Loucy (cell line): Measurements from ENCODE around the gene PLXDC1.
A peak's percentile ranks its signal among the peaks of the same experiment; 100 is the strongest.
"Not testable (repeated sequence)": the region's sequence is repeated elsewhere in the genome, so short reads cannot be mapped to it uniquely, and the experiment has no call there.

Experiments used
- H2AFZ ChIP-seq: fragments of 200-600 bp; sonication (generic); 2 replicates; pipeline ENCODE4 v1.6.0; 2016; ENCODE audit warnings: antibody characterized with exemption, mild to moderate bottlenecking, low read length, moderate library complexity
- H3F3A ChIP-seq: fragments of 200-600 bp; 2 replicates; pipeline ENCODE4 v1.6.0; 2016; ENCODE audit warnings: antibody characterized with exemption, low read depth, mild to moderate bottlenecking
- H3K27me3 ChIP-seq: fragments of 200-600 bp; sonication (generic); 2 replicates; pipeline ENCODE4 v1.6.1; 2014; ENCODE audit warnings: low read length, mild to moderate bottlenecking; ENCODE audit not compliant: insufficient read depth, poor library complexity, severe bottlenecking
- H3K36me3 ChIP-seq: fragments of 200-600 bp; sonication (generic); 2 replicates; pipeline ENCODE4 v1.6.1; 2016; ENCODE audit warnings: low read length; ENCODE audit not compliant: insufficient read depth
- H3K4me1 ChIP-seq: fragments of 200-600 bp; sonication (generic); 2 replicates; pipeline ENCODE4 v1.5.1; 2014; ENCODE audit warnings: low read length, mild to moderate bottlenecking; ENCODE audit not compliant: insufficient read depth, poor library complexity, severe bottlenecking
- H3K4me2 ChIP-seq: fragments of 200-600 bp; sonication (generic); 2 replicates; pipeline ENCODE4 v1.6.0; 2014; ENCODE audit warnings: antibody characterized with exemption, low read length, low read depth, mild to moderate bottlenecking; ENCODE audit not compliant: poor library complexity, severe bottlenecking
- H3K4me3 ChIP-seq: fragments of 200-600 bp; sonication (generic); 2 replicates; pipeline ENCODE4 v1.5.1; 2014; ENCODE audit warnings: low read length, mild to moderate bottlenecking, mixed read lengths; ENCODE audit not compliant: poor library complexity, severe bottlenecking
- H3K79me2 ChIP-seq: fragments of 200-600 bp; sonication (generic); 2 replicates; pipeline ENCODE4 v1.6.1; 2014; ENCODE audit warnings: low read length; ENCODE audit not compliant: insufficient read depth
- H3K9ac ChIP-seq: fragments of 200-600 bp; sonication (generic); 2 replicates; pipeline ENCODE4 v1.6.0; 2014; ENCODE audit warnings: mild to moderate bottlenecking, low read depth, low read length, moderate library complexity; ENCODE audit not compliant: poor library complexity, severe bottlenecking
- H3K9me2 ChIP-seq: fragments of 200-600 bp; sonication (generic); replicated peaks from 2 replicates; pipeline ENCODE4 v1.6.1; 2016; ENCODE audit warnings: low read depth, low read length, mixed read lengths
- H3K9me3 ChIP-seq: fragments of 200-600 bp; sonication (generic); 2 replicates; pipeline ENCODE4 v1.6.1; 2014; ENCODE audit warnings: mild to moderate bottlenecking, antibody characterized with exemption, low read length, low read depth; ENCODE audit not compliant: insufficient read depth
- H4K20me1 ChIP-seq: fragments of 200-600 bp; sonication (generic); 2 replicates; pipeline ENCODE4 v1.6.0; 2014; ENCODE audit warnings: antibody characterized with exemption, low read length, mild to moderate bottlenecking; ENCODE audit not compliant: insufficient read depth, poor library complexity, severe bottlenecking
- CTCF ChIP-seq: fragments of 200-600 bp; sonication (generic); conservative IDR thresholded peaks from 2 replicates; pipeline ENCODE4 v1.5.1; 2014; ENCODE audit warnings: mild to moderate bottlenecking, antibody characterized with exemption, low read length
- EZH2phosphoT487 ChIP-seq: fragments of 200-600 bp; IDR thresholded peaks from 2 replicates; pipeline ENCODE4 v1.6.1; 2018; ENCODE audit warnings: antibody characterized with exemption, mild to moderate bottlenecking, moderate library complexity, borderline replicate concordance

Gene PLXDC1

GRCh38 chr17:39022924-39023323 lies 128.5 kb downstream of the PLXDC1 start:
- Histone ChIP-seq H3K9me3 (no peaks in the 10 kb centered on the region), H3K27me3 (no peaks in the 10 kb centered on the region), H3K4me2 (no peak overlapping the region), H3K4me3 (no peak overlapping the region), H2AFZ (no peak overlapping the region), H3K36me3 (no peaks in the 10 kb centered on the region), H3K4me1 (peaks cover 7% of the 10 kb centered on the region), H3F3A (no peaks in the 10 kb centered on the region), H4K20me1 (no peaks in the 10 kb centered on the region), H3K9ac (no peak overlapping the region), H3K79me2 (no peaks in the 10 kb centered on the region), H3K9me2 (no peaks in the 10 kb centered on the region)
- no peak for TF ChIP-seq EZH2phosphoT487
- TF ChIP-seq CTCF, result no peak

GRCh38 chr17:39020037-39020436 lies 131.4 kb downstream of the PLXDC1 start:
- not testable (repeated sequence) for H3K79me2 ChIP-seq, H3F3A ChIP-seq, H2AFZ ChIP-seq, H3K9me3 ChIP-seq, H3K27me3 ChIP-seq, H3K9me2 ChIP-seq, H3K4me2 ChIP-seq, H3K9ac ChIP-seq, H3K36me3 ChIP-seq, H4K20me1 ChIP-seq, H3K4me3 ChIP-seq
- peaks cover 16% of the 10 kb centered on the region for H3K4me1 ChIP-seq

GRCh38 chr17:39018267-39019134 lies 132.9 kb downstream of the PLXDC1 start:
- Histone ChIP-seq H3K9me2 (no peaks in the 10 kb centered on the region), H3K27me3 (no peaks in the 10 kb centered on the region), H4K20me1 (no peaks in the 10 kb centered on the region), H3K4me3 (no peak overlapping the region), H3K36me3 (no peaks in the 10 kb centered on the region), H3K79me2 (no peaks in the 10 kb centered on the region), H3K9me3 (no peaks in the 10 kb centered on the region), H3K4me2 (no peak overlapping the region), H3K9ac (peak overlapping the region; percentile 15), H2AFZ (peak overlapping the region; percentile 79), H3F3A (no peaks in the 10 kb centered on the region), H3K4me1 (peaks cover 16% of the 10 kb centered on the region)
- TF ChIP-seq EZH2phosphoT487, result no peak
- no peak for TF ChIP-seq CTCF
